HG03565 (cell line): ENCODE results near the gene ZNF423.

Source experiments
- ATAC-seq: cut with Tn5 transposase; IDR thresholded peaks from one replicate; pipeline ENCODE4 v1.9.1; 2021; ENCODE audit warnings: mild to moderate bottlenecking, moderate library complexity; ENCODE audit not compliant: unreplicated experiment

Gene ZNF423

DNA sequence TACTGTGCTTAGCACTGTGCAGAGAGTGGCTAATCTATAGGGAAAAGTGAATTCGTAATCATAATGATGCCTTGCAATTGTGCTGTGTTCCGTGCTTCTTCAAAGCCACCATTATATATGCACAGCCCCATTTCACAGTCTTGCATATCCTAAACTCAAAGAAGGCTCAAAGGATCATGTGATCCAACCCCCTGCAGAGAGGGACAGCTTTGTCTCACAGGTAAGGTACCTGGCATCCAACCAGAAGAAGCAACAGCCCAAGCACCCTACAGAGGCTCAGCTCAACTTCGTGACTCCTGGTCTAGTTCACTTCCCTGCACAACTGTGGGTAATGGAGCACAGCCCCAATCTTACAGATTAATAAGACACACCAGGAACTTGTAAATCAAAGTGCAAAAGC, 124.0 kb downstream of the ZNF423 start:
- ATAC-seq, result no peak

DNA sequence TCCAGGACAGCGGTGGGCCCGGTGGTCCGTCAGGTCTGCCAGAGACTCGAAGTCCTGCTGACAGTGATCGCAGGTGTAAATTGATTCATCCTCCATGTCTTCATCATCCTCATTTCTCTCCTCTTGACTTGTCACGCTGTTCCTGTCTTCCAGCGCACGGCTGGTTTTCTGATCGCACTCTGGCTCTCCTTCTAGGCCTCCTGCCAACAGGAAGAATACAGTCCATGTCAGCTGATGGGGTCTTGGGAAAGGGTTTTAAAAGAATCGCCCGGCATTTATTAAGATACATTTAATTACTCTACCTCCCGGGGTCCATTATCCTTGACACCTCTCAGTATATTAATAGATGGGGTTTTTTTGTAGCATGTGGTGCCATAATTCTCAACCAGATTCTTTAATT, 125.1 kb downstream of the ZNF423 start:
- no peak for ATAC-seq

DNA sequence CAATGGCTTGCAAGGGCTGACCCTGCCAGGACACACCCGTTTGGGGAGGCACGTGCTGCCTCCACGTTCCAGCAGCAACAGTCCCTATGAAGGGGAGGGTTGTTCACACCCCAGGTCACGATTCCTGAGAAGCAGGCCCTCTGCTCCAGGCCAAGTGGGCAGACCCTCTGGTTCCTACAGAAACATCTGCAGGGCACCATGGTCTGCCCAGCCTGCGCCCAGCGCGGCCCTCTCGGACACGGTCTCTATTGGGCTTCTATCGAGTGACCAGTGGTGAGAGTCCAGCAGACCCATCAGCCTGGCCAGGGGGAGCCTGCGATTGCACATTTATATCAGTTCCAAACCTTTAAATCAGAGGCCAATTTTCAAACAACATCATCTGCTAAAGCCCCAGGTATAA, 128.3 kb downstream of the ZNF423 start:
- no peak for ATAC-seq

DNA sequence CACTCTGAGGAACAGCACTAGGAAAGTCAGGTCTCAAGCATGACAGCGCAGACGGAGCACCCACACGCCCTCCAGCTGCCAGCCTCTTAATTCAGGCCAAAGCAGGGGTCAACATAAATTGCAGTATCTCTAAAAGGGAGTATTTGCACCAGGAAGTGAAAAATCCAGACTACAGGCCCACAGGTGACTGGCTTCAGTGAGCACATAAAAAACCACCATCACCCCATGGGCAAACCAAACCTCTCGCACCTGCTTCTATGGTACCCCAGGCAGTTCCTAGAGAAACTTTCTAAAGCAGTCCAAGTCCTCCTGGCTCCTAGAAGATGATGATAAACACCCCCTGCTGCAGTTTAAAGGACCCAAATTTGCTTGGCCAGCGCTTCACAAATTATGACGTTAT, 129.8 kb downstream of the ZNF423 start:
- ATAC-seq, result no peak

DNA sequence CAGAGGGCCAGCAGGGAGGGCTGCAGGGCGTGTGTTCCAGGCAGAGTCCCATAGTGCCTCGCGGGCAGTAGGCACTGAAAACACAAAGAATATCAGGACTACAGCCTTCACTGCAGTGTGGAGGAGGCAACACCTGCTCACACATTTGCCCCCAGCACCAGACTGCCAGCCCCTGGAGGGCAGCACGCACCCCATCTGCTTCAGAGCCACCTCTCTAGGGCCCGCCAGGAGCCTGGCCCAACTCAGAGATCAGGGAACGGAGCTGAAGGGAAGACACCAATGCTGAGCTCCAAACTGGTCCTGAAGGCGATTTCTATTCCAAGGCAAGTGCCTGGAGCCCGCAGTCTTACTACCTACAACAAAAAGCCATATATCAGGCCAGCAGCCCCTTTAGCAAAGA, 130.3 kb downstream of the ZNF423 start:
- ATAC-seq, result no peak

- no peak for ATAC-seq
Observed at GRCh38 chr16:49724774-49725173, 131.1 kb downstream of the ZNF423 start.

GRCh38 chr16:49723310-49723709, 132.6 kb downstream of the ZNF423 start:
- ATAC-seq, result no peak

GRCh38 chr16:49720225-49720624, 135.7 kb downstream of the ZNF423 start:
- ATAC-seq, result no peak

GRCh38 chr16:49717689-49718088, 138.2 kb downstream of the ZNF423 start:
- no peak for ATAC-seq

DNA sequence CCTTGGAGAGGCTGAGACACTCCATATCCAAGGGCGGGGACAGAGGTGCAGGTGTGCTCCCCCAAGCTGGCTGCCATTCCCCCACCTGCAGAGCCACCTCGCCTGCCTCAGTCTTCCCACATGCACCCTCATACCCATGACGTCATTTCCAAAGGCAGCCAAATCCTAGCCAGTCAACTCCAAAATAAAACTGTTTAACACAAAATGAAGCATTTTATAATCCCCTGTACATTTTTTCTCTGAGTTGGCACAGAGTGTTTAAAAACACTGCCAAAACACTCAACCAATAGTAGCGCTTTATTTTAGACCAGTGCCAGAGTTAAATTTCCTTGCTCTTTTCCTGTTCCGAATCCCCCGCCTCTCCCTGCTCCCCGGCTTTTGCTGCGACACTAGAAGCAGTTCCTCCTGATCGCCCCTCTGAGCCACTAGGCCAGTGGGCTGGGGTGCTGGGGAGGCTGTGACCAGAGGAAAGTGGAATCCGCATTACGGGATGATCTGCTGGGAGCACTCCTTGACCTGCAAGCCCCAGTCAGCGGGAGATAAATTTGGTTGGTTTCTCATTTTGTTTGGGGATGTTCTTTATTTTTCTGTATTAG, 139.5 kb downstream of the ZNF423 start:
- no peak for ATAC-seq

- no peak for ATAC-seq
Observed at GRCh38 chr16:49713770-49714169, 142.1 kb downstream of the ZNF423 start.

- no peak for ATAC-seq
Observed at GRCh38 chr16:49712542-49712941, 143.4 kb downstream of the ZNF423 start.

GRCh38 chr16:49712106-49712505, 143.8 kb downstream of the ZNF423 start:
- ATAC-seq, result no peak

- ATAC-seq, result no peak
Observed at GRCh38 chr16:49709057-49709456, 146.9 kb downstream of the ZNF423 start.

DNA sequence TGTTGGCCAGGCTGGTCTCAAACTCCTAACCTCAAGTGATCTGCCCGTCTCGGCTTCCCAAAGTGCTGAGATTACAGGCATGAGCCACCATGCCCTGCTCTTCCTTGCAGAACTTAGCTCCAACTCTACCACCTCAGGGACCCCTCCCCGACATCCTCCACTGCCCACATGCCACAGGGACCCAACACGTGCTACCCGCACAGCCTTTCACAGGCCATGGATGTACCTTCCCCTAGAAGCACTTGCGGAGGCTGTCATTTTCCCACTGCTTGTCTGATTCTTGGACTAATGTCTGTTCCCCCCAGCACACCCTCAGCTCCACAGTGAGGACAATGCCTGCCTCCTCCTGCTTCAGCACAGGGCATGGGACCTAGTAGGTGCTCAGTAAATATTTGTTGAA, 147.4 kb downstream of the ZNF423 start:
- no peak for ATAC-seq

- no peak for ATAC-seq
Observed at GRCh38 chr16:49706620-49707355, 149.1 kb downstream of the ZNF423 start.

- no peak for ATAC-seq
Observed at GRCh38 chr16:49704586-49705155, 151.2 kb downstream of the ZNF423 start.

GRCh38 chr16:49703483-49703882, 152.4 kb downstream of the ZNF423 start:
- ATAC-seq, result no peak

DNA sequence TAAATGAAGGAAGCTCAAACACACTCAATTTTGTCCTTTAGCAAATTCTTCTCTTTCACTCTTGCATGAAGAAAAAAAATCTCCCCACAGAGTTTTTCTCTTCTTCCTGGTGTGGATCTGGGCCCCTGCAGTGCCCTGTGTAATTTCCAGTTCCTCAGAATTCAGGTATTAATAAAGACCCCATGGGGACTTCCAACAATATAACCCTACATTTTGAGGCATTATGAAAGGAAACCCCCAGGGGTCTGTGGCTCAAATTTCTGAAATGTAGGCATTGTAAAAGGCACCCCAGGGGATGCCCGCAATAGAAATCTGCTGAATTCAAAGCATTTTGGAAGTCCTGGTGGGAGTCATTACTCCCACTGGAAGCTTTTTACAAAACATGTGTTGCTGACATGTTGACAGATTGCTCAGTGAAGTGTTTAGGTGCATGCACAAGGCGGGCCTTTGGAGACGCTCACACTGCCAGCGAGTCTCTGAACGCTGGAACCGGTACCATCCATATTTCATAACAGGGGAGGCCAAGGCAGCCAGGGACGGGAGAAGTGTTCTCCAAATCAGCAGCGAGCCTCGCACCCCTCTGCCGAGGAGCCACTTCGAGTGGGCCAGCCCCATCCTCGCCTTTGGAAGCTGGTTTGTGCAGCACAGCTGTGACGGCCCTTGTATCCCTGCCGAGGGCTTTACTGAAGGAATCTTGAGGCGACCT, 154.0 kb downstream of the ZNF423 start:
- no peak for ATAC-seq

- no peak for ATAC-seq
Observed at GRCh38 chr16:49701065-49701685, 154.7 kb downstream of the ZNF423 start.
